Measurements from ENCODE around the gene STK32B.

The STK32B gene

DNA sequence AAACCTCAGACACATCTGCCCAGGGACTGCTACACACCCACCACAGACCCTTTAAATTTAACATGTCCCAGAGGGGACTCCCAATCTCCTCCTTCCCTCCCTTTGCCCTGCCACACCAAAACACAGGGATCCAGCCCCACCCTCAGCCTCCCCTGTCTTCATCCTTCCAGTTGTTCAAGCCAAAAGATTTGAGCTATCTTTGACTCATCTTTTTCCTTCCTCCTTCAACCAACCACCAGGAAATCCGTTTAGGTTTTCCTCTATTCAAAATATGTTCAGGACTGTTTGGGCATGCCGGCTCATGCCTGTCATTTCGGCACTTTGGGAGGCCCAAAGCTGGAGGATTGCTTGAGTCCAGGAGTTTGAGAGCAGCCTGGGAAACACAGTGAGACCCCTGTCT, 6.9 kb upstream of the STK32B start:
- Histone ChIP-seq H3K36me3 (no peaks in the 10 kb centered on the region), H3K27ac (no peak overlapping the region), H3K27me3 (ENCODE audit: insufficient read depth, low read depth, severe bottlenecking) (no peaks in the 10 kb centered on the region), H3K4me3 (ENCODE audit: low read depth, low read length) (no peak overlapping the region), H3K9me3 (ENCODE audit: severe bottlenecking) (no peaks in the 10 kb centered on the region)
- TF ChIP-seq, protein P1, sequence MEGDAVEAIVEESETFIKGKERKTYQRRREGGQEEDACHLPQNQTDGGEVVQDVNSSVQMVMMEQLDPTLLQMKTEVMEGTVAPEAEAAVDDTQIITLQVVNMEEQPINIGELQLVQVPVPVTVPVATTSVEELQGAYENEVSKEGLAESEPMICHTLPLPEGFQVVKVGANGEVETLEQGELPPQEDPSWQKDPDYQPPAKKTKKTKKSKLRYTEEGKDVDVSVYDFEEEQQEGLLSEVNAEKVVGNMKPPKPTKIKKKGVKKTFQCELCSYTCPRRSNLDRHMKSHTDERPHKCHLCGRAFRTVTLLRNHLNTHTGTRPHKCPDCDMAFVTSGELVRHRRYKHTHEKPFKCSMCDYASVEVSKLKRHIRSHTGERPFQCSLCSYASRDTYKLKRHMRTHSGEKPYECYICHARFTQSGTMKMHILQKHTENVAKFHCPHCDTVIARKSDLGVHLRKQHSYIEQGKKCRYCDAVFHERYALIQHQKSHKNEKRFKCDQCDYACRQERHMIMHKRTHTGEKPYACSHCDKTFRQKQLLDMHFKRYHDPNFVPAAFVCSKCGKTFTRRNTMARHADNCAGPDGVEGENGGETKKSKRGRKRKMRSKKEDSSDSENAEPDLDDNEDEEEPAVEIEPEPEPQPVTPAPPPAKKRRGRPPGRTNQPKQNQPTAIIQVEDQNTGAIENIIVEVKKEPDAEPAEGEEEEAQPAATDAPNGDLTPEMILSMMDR (IDR thresholded peaks at IDR 0.05; ENCODE audit: low read depth, low read length) = no peak
- no peak for DNase-seq

DNA sequence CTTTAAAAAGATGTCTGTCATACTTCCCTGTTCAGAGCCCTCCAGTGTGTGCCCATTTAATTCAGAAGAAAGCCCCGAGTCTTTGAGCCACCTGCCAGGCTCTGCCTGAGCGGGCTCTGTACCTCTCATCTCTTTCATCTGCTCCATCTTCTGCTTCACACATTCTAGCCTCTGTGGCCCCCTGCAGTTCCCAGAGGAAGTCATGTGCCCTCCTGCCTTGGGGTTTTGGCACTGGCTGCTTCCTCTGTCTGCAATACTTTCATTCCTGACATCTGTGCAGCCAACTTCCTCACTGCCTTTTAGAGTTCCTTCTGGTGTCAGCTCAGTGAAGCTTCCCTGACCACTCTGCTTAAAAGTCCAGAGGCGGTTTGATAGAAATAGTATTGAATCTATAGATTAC, 6.2 kb upstream of the STK32B start:
- no peak overlapping the region for H3K4me3 ChIP-seq (ENCODE audit: low read depth, low read length)
- no peak overlapping the region for H3K27ac ChIP-seq
- no peaks in the 10 kb centered on the region for H3K36me3 ChIP-seq
- no peaks in the 10 kb centered on the region for H3K27me3 ChIP-seq (ENCODE audit: insufficient read depth, low read depth, severe bottlenecking)
- DNase-seq = no peak
- TF ChIP-seq, protein P1 (IDR thresholded peaks at IDR 0.05; ENCODE audit: low read depth, low read length) = no peak
- no peaks in the 10 kb centered on the region for H3K9me3 ChIP-seq (ENCODE audit: severe bottlenecking)

DNA sequence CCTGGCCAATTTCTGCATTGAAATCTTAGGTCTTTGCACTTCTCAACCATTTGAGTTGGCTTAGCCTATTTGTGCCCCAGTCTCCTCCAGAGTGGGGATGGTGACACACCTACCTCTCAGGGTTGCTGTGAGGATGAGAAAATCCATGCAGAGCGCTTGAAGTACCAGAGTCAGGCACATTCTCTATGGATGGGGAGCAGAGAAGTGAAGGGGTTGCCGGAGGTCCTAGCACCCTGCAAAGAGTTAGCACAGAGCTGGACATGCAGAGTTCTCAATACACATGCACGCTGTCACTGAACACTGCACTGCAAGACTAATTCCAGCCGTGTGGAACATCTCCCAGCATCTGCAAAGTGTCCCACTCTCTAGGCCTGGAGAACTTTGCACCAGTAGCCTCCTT, 2.6 kb upstream of the STK32B start:
- Histone ChIP-seq H3K27ac (no peak overlapping the region), H3K4me3 (ENCODE audit: low read depth, low read length) (no peak overlapping the region), H3K36me3 (no peaks in the 10 kb centered on the region), H3K27me3 (ENCODE audit: insufficient read depth, low read depth, severe bottlenecking) (no peaks in the 10 kb centered on the region), H3K9me3 (ENCODE audit: severe bottlenecking) (no peaks in the 10 kb centered on the region)
- TF ChIP-seq, protein P1 (IDR thresholded peaks at IDR 0.05; ENCODE audit: low read depth, low read length) = no peak
- no peak for DNase-seq

DNA sequence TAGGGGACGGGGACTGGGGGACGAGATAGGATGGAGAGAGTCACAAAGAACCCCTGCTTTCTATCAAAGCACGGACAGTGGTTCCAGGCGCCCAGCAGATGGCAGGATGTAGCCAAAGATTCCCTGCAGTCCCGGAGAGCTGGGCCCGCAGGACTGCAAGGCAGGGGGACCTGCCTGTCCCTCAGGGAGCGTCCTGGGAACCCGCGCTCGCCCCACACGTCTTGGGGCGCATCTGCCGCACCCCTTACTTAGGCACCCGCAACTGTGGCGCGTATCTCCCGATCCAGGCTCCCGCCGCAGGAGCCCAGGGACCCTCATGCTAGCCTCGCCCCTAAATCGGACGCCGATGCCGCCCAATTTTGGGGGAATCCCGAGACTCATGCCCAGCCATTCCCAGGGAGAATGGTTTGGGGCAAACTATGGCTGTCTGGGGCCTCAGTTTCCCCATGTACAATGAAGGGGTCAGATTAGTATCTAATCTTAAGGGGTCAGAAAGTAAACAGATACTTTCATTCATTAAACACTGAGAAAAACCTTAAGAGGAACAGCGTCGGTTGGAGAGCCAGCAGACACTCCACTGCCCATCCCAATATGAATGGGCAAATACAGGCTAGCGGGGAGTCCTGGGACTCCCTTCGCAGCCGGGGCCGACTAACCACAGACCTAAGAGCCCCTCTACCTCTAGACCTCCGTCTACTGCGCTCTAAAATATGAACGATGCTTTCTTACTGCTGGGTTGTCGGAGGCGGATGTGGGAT, 581 bp upstream of the STK32B start:
- Histone ChIP-seq H3K36me3 (no peaks in the 10 kb centered on the region), H3K4me3 (ENCODE audit: low read depth, low read length) (peak overlapping the region; percentile 69), H3K9me3 (ENCODE audit: severe bottlenecking) (no peaks in the 10 kb centered on the region), H3K27ac (no peak overlapping the region), H3K27me3 (ENCODE audit: insufficient read depth, low read depth, severe bottlenecking) (no peaks in the 10 kb centered on the region)
- peak; percentile 86 for DNase-seq
- TF ChIP-seq, protein P1 (IDR thresholded peaks at IDR 0.05; ENCODE audit: low read depth, low read length) = peak; percentile 93

DNA sequence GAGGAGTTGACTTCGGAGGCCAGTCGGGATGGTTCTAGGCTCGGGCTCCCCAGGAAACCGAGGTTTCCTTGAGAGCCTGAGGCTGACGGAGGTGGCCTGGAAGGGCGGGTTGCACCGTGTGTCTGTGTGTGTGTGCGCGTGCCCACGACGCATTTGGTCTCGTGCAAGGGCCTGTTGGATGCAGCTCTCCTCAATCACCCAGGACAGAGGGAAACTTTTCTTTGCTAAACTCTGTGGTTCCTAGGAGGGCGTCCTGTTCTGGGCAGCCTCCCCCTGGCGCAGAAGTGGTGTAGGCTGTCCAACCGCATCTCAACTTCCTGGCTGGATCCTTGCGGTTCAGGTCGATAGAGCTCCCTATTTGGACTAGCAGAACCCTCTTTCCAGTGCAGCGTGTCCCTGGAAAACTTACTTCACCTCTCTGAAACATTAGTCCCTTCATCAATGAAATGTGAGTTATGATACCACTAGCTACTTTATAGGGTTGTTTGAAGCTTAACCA, 973 bp downstream of the STK32B start:
- no peak for DNase-seq
- TF ChIP-seq, protein P1 (IDR thresholded peaks at IDR 0.05; ENCODE audit: low read depth, low read length) = no peak
- no peak overlapping the region for H3K27ac ChIP-seq
- H3K27me3 ChIP-seq (ENCODE audit: insufficient read depth, low read depth, severe bottlenecking) = no peaks in the 10 kb centered on the region
- no peak overlapping the region for H3K4me3 ChIP-seq (ENCODE audit: low read depth, low read length)
- no peaks in the 10 kb centered on the region for H3K9me3 ChIP-seq (ENCODE audit: severe bottlenecking)
- H3K36me3 ChIP-seq = no peaks in the 10 kb centered on the region
